HG02588 (cell line): Measurements from ENCODE around the gene GLB1L.

ENCODE experiments used
- ATAC-seq: cut with Tn5 transposase; IDR thresholded peaks from one replicate; pipeline ENCODE4 v1.9.1; 2021; ENCODE audit warnings: mild to moderate bottlenecking, moderate library complexity; ENCODE audit not compliant: unreplicated experiment

GLB1L gene

GRCh38 chr2:219228041-219228910 is 17.0 kb downstream of the GLB1L start:
- no peak for ATAC-seq

- no peak for ATAC-seq
Measured at GRCh38 chr2:219225350-219225749, 19.9 kb downstream of the GLB1L start.

GRCh38 chr2:219223831-219224610 is 21.2 kb downstream of the GLB1L start:
- no peak for ATAC-seq

- no peak for ATAC-seq
Measured at GRCh38 chr2:219221957-219222518, 23.2 kb downstream of the GLB1L start.

GRCh38 chr2:219220652-219221402 is 24.4 kb downstream of the GLB1L start:
- ATAC-seq, result no peak

GRCh38 chr2:219219784-219220532 is 25.3 kb downstream of the GLB1L start:
- ATAC-seq, result no peak

GRCh38 chr2:219218732-219219701 is 26.2 kb downstream of the GLB1L start, which contains the start of gene ABCB6:
ABCB6 (minus strand) TSS chr2:219218958; CDS start chr2:219218673, 285 bp downstream.
- peak; percentile 73 for ATAC-seq

- ATAC-seq, result peak; percentile 21
Measured at GRCh38 chr2:219218217-219218731, 27.0 kb downstream of the GLB1L start.

- ATAC-seq, result no peak
Measured at GRCh38 chr2:219216535-219216915, 28.7 kb downstream of the GLB1L start.

GRCh38 chr2:219215871-219216534 is 29.2 kb downstream of the GLB1L start:
- no peak for ATAC-seq

GRCh38 chr2:219214786-219215185 is 30.5 kb downstream of the GLB1L start:
- ATAC-seq, result no peak

- no peak for ATAC-seq
Measured at GRCh38 chr2:219214141-219214540, 31.1 kb downstream of the GLB1L start.

GRCh38 chr2:219213486-219214071 is 31.7 kb downstream of the GLB1L start:
- no peak for ATAC-seq

- no peak for ATAC-seq
Measured at GRCh38 chr2:219213026-219213415, 32.2 kb downstream of the GLB1L start.

GRCh38 chr2:219210886-219211362 is 34.3 kb downstream of the GLB1L start:
- no peak for ATAC-seq

GRCh38 chr2:219210196-219210885 is 34.9 kb downstream of the GLB1L start:
- no peak for ATAC-seq
